Measurements from ENCODE around the gene ADGB. TPM values are rescaled to one million over a fixed set of nuclear protein-coding genes. Genes with fewer than 3 reads are reported as not detected.
"Not testable (repeated sequence)": the region's sequence is repeated elsewhere in the genome, so short reads cannot be mapped to it uniquely, and the experiment has no call there.

The ADGB gene
- under 1 TPM in 1 of 10 donors, not detected in 9; 0.04 TPM for polyA plus RNA-seq (ENCODE audit: insufficient read length in 10 of 10)
- long read RNA-seq, donor 1, result 0 reads
- long read RNA-seq, donor 2, result 0 reads
- long read RNA-seq, donor 3, result 0 reads
- long read RNA-seq, donor 4, result 0 reads
- long read RNA-seq, donor 5, result 0 reads
- long read RNA-seq, donor 6, result 0 reads
- long read RNA-seq, donor 7, result 0 reads
- long read RNA-seq, donor 8, result 0 reads
- long read RNA-seq, donor 9, result 0 reads

GRCh38 chr6:146598772-146599405 lies at the start of gene ADGB:
Gene ADGB, plus strand, starts transcription at chr6:146598972. Its CDS starts 69 bp downstream, at chr6:146599041.
- peak; percentile 35 to 82 (median 71) for DNase-seq

GRCh38 chr6:146550911-146551310 lies 47.9 kb upstream of the ADGB start:
- DNase-seq, result peak in 1 of 3 donors; percentile 19

GRCh38 chr6:146551545-146551944 lies 47.2 kb upstream of the ADGB start:
- DNase-seq, result no peak

GRCh38 chr6:146553377-146554135 lies 45.2 kb upstream of the ADGB start:
- no peak for DNase-seq

GRCh38 chr6:146560607-146561006 lies 38.2 kb upstream of the ADGB start:
- no peak for DNase-seq

GRCh38 chr6:146566661-146567060 lies 32.1 kb upstream of the ADGB start:
- DNase-seq, result not testable (repeated sequence)

- DNase-seq, result not testable (repeated sequence)
Measured at GRCh38 chr6:146568619-146569018, 30.2 kb upstream of the ADGB start.

GRCh38 chr6:146574211-146574610 lies 24.6 kb upstream of the ADGB start:
- no peak for DNase-seq

- no peak for DNase-seq
Measured at GRCh38 chr6:146578054-146578453, 20.7 kb upstream of the ADGB start.

- no peak for DNase-seq
Measured at GRCh38 chr6:146581968-146582367, 16.8 kb upstream of the ADGB start.

- DNase-seq, result peak in 1 of 3 donors; percentile 22
Measured at GRCh38 chr6:146582857-146583256, 15.9 kb upstream of the ADGB start.

GRCh38 chr6:146583966-146584365 lies 14.8 kb upstream of the ADGB start:
- DNase-seq, result no peak

- no peak for DNase-seq
Measured at GRCh38 chr6:146587459-146587858, 11.3 kb upstream of the ADGB start.

GRCh38 chr6:146590492-146590891 lies 8.3 kb upstream of the ADGB start:
- DNase-seq, result no peak

GRCh38 chr6:146592451-146592850 lies 6.3 kb upstream of the ADGB start:
- DNase-seq, result no peak

GRCh38 chr6:146593986-146594385 lies 4.8 kb upstream of the ADGB start:
- DNase-seq, result no peak

GRCh38 chr6:146594495-146594894 lies 4.3 kb upstream of the ADGB start:
- DNase-seq, result peak in 2 of 3 donors; percentile 1 to 10

- peak; percentile 12 to 31 (median 16) for DNase-seq
Measured at GRCh38 chr6:146595972-146596731, 2.6 kb upstream of the ADGB start.

GRCh38 chr6:146601352-146601751 lies 2.6 kb downstream of the ADGB start:
- no peak for DNase-seq

GRCh38 chr6:146602526-146602925 lies 3.8 kb downstream of the ADGB start:
- DNase-seq, result no peak

- DNase-seq, result no peak
Measured at GRCh38 chr6:146613947-146614346, 15.2 kb downstream of the ADGB start.

GRCh38 chr6:146620655-146621054 lies 21.9 kb downstream of the ADGB start:
- no peak for DNase-seq
